BJ (cell line): ENCODE measurements around the gene PIK3CD. TPM values are rescaled to one million over a fixed set of nuclear protein-coding genes. Genes with fewer than 3 reads are reported as not detected.

Source experiments
- CTCF ChIA-PET: fragments of 350-600 bp; formaldehyde crosslinking; extraction: SDS; loops from one replicate; lab custom pipeline; 2021; ENCODE audit warnings: antibody characterized with exemption, inconsistent platforms; lab: Yijun Ruan, JAX
- POLR2A ChIA-PET: fragments of 300-600 bp; sonication (Branson Sonifier 250); formaldehyde crosslinking; extraction: SDS; loops from one replicate; lab custom pipeline; 2021; ENCODE audit warnings: antibody characterized with exemption; lab: Charles Lee
- DNase-seq: peaks from one replicate; pipeline ENCODE4 v3.0.0-alpha.2; 2011; ENCODE audit warnings: low read depth
- H3K27me3 ChIP-seq: 2 replicates; pipeline ENCODE4 v1.6.0; 2011; ENCODE audit warnings: low read length; ENCODE audit not compliant: control insufficient read depth, insufficient read depth
- H3K36me3 ChIP-seq: 2 replicates; pipeline ENCODE4 v1.5.1; 2011; ENCODE audit warnings: low read length; ENCODE audit not compliant: control insufficient read depth, insufficient read depth
- H3K4me3 ChIP-seq: 2 replicates; pipeline ENCODE4 v1.5.1; 2011; ENCODE audit warnings: low read depth, mild to moderate bottlenecking, control low read depth, low read length
- CTCF ChIP-seq: IDR thresholded peaks from 2 replicates; pipeline ENCODE4 v1.5.1; 2011; ENCODE audit warnings: low read depth, mild to moderate bottlenecking, control low read depth, inconsistent platforms, low read length, moderate library complexity; ENCODE audit not compliant: insufficient read depth
- polyA plus RNA-seq: library from polyadenylated mRNA; depleted of rRNA; stranded (reverse); fragments of >200 nt; gene quantifications from 2 replicates; pipeline ENCODE4 v1.2.3, GENCODE V29; 2011

PIK3CD gene
- polyA plus RNA-seq, 1 experiment: 9.2 TPM

GRCh38 chr1:9766759-9767442 is 115.4 kb downstream of the PIK3CD start:
- POLR2A ChIA-PET: interaction anchor here (0.7 kb wide), 1 partner anchor 366 kb away, joined by 4 read pairs; no protein-coding TSS in a partner anchor
- H3K4me3 ChIP-seq: no peak overlapping the region
- peak; percentile 99 for DNase-seq
- CTCF ChIA-PET: interaction anchor here (1.9 kb wide), 1 partner anchor 100 kb away, joined by 5 read pairs; no protein-coding TSS in a partner anchor
- H3K27me3 ChIP-seq: no peaks in the 10 kb centered on the region
- TF ChIP-seq CTCF: no peak
- no peaks in the 10 kb centered on the region for H3K36me3 ChIP-seq

- TF ChIP-seq CTCF: no peak
- no peak for DNase-seq
- POLR2A ChIA-PET: no interaction called here
- CTCF ChIA-PET: no interaction called here
- no peaks in the 10 kb centered on the region for H3K27me3 ChIP-seq
- peaks cover 3% of the 10 kb centered on the region; the same call in 1 of the 2 replicates for H3K36me3 ChIP-seq
- no peak overlapping the region for H3K4me3 ChIP-seq
Observed at GRCh38 chr1:9767964-9768668, 116.6 kb downstream of the PIK3CD start.

GRCh38 chr1:9768983-9769382 is 117.5 kb downstream of the PIK3CD start:
- Histone ChIP-seq H3K4me3 (no peak overlapping the region), H3K36me3 (peaks cover 3% of the 10 kb centered on the region; the same call in 1 of the 2 replicates), H3K27me3 (no peaks in the 10 kb centered on the region)
- no peak for TF ChIP-seq CTCF
- ChIA-PET CTCF (no interaction called here), POLR2A (no interaction called here)
- no peak for DNase-seq

DNA sequence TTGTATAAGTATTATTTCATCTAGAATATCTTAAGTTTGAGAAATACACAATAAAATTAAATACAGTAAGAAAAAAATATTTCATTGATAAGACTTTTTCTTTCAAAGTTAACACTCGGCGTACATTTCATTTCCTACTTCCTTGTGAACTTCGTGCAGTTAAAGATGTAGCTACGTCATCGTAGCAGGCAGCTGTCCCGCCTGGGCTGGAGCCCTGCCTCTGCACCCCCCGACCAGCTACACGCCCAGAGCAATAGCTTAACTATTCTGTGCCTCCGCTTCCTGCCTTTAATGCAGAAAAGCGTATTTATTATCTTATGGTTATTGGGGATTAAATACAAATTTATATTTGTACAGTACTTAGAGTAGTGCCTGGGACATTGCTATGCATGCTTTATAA is 118.8 kb downstream of the PIK3CD start:
- DNase-seq: no peak
- Histone ChIP-seq H3K27me3 (no peaks in the 10 kb centered on the region), H3K36me3 (peaks cover 3% of the 10 kb centered on the region; the same call in 1 of the 2 replicates), H3K4me3 (no peak overlapping the region)
- POLR2A ChIA-PET: interaction anchor here (0.6 kb wide), 1 partner anchor 15 kb away, joined by 4 read pairs; no protein-coding TSS in a partner anchor
- no peak for TF ChIP-seq CTCF
- CTCF ChIA-PET: interaction anchor here (1.3 kb wide), 1 partner anchor 103 kb away, joined by 4 read pairs; no protein-coding TSS in a partner anchor
